Renal cortical epithelial cell (primary cell): Measurements from ENCODE around the gene ENTPD5. TPM values are rescaled to one million over a fixed set of nuclear protein-coding genes. Genes with fewer than 3 reads are reported as not detected.
"Not testable (repeated sequence)": the region's sequence is repeated elsewhere in the genome, so short reads cannot be mapped to it uniquely, and the experiment has no call there.

Experiments
- DNase-seq: peaks from one replicate; pipeline ENCODE4 v3.0.0-alpha.2; 2011; ENCODE audit warnings: low read depth
- total RNA-seq: library from RNA; depleted of rRNA; stranded (reverse); fragments of >200 nt; gene quantifications from 2 replicates; pipeline ENCODE4 v1.2.3, GENCODE V29; 2014

The ENTPD5 gene
- total RNA-seq, 1 donor from 2014 or later, result 14.3 TPM

DNA sequence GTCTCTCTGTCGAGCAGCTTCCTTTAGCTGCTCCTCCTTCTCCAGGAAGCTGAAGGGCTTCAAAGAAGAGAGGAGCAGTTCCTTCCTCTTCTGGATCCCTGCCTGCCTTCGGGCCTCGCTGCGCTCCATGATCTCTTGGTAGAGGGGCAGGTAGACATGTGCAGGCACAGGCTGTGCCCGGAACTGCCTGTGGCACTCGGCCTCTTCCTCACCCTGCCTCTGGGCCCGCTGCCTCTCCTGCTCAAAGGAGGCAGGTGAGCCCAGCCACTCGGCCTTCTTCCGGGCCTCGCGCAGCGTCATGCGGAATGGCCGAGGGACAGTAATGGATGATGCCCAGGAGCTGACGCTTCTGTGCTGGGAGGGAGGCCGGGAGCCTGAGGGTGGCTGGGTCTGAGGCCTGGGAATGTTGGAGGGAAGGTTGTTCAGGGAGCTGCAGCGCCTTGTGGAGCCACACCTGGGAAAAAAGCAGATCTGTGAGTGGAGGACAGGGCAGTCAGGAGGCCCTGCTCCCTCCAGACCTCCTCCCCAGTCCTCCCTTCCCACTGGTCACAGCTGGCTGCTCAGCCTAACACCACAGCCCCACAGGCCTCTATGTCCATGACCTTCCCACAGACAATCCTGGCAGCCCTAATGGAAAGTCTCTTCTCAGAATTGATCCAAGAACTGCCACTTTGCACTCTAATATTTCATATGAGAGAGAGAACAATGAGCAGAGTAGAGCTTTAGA, 74.5 kb downstream of the ENTPD5 start:
- no peak for DNase-seq

GRCh38 chr14:73943083-73943482, 76.0 kb downstream of the ENTPD5 start:
- DNase-seq, result peak; percentile 86

DNA sequence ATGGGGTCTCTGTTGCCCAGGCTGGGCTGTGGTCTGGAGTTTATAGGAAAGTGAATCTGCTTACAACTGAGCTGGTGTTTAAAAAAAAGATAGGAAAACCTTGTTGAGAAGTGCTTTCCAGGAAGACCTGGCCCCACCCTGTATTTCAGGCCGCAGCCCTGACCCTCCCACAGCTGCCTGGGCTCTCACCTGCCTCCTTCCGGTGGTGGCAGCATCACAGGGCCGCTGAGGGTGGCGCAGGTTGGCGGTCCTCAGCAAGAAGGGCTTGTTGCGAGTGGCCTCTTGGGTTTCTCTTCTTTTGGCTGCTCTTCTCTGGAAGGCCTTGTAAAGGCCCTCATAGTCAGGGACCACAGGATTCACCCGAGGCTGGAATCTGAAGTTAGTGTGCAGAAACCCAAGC, 76.9 kb downstream of the ENTPD5 start:
- no peak for DNase-seq

- no peak for DNase-seq
These were observed 82.1 kb downstream of the ENTPD5 start for GRCh38 chr14:73937012-73937411.

- DNase-seq, result no peak
These were observed 82.5 kb downstream of the ENTPD5 start for GRCh38 chr14:73936548-73936947.

GRCh38 chr14:73935666-73936065, 83.4 kb downstream of the ENTPD5 start:
- peak; percentile 15 for DNase-seq

- DNase-seq, result no peak
These were observed 94.8 kb downstream of the ENTPD5 start for GRCh38 chr14:73924337-73924736.

GRCh38 chr14:73919457-73919856, 99.6 kb downstream of the ENTPD5 start:
- DNase-seq, result not testable (repeated sequence)

DNA sequence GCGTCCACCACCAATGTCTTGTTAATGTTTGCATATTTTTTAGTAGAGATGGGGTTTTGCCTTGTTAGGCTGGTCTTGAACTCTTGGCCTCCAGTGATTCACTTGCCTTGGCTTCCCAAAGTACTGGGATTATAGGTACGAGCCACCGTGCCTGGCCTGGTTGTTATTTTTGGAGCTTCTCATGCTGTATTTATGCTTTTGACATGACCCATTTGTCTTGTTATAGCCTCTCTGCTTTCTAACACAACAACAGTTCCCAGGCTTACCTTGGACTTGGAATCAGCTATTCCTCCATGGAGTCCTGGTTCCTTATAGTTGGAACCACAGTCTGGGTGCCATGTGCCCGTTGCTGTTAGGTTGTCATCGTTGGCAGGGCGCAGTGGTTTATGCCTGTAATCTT, 102.8 kb downstream of the ENTPD5 start:
- DNase-seq, result no peak

- DNase-seq, result no peak
These were observed 105.8 kb downstream of the ENTPD5 start for GRCh38 chr14:73913256-73913655.

DNA sequence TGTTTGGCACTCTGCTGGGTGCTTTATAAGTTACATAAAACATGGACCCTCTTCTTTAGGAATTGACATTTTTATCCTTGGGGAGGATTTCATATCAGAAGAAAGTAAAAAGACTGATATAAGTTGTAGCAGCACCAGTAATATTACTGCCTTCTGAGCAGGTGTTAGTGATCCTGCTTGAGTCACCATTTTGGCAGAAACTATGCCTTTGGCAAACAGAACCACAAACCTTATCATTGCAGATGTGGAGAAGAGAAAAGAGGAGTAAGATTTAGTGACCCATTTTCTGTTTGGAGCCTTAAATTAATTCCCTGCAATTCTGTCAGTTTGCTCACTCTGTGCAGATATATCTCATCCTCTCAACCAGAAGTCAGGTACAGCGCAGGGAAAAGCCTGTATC, 109.4 kb downstream of the ENTPD5 start:
- DNase-seq, result no peak

Other genes starting within 250 kb of the ENTPD5 start
- 7.6 and 13.4 TPM in 2 replicates for gene PTGR2, start 167.5 kb downstream of the ENTPD5 start, total RNA-seq
- gene ZNF410, start 132.4 kb downstream of the ENTPD5 start, total RNA-seq, result 95.9 and 103 TPM in 2 replicates
- gene FAM161B, start 69.2 kb downstream of the ENTPD5 start, total RNA-seq, result 2.3 and 7.5 TPM in 2 replicates
- gene COQ6, start 69.0 kb downstream of the ENTPD5 start, total RNA-seq, result 17.2 and 23.7 TPM in 2 replicates
- 13.9 and 15.8 TPM in 2 replicates for gene BBOF1, start 61 bp upstream of the ENTPD5 start, total RNA-seq
- gene ALDH6A1, start 65.2 kb upstream of the ENTPD5 start, total RNA-seq, result 15.8 and 28.0 TPM in 2 replicates
- 5.1 and 6.8 TPM in 2 replicates for gene LIN52, start 65.7 kb upstream of the ENTPD5 start, total RNA-seq
- not detected in 2 replicates for gene VSX2, start 220.2 kb upstream of the ENTPD5 start, total RNA-seq